Epithelial cell of proximal tubule (primary cell): ENCODE measurements around the gene RNF111. TPM values are rescaled to one million over a fixed set of nuclear protein-coding genes. Genes with fewer than 3 reads are reported as not detected.

Experiments used
- DNase-seq: peaks from one replicate; pipeline ENCODE4 v3.0.0-alpha.2; 2011; ENCODE audit warnings: low read depth
- H3K4me3 ChIP-seq: 2 replicates; pipeline ENCODE4 v1.5.1; 2011; ENCODE audit warnings: low read depth, mild to moderate bottlenecking, low read length
- CTCF ChIP-seq: conservative IDR thresholded peaks from 2 replicates; pipeline ENCODE4 v1.5.1; 2012; ENCODE audit warnings: low read depth, mild to moderate bottlenecking, low read length
- total RNA-seq: library from RNA; depleted of rRNA; stranded (reverse); fragments of >200 nt; gene quantifications from 2 replicates; pipeline ENCODE4 v1.2.3, GENCODE V29; 2015

The RNF111 gene
- total RNA-seq, 1 donor from 2014 or later: 8.5 TPM

GRCh38 chr15:59001946-59002345 lies 14.5 kb downstream of the RNF111 start:
- no peak overlapping the region for H3K4me3 ChIP-seq
- DNase-seq: no peak
- TF ChIP-seq CTCF: no peak

- no peak overlapping the region for H3K4me3 ChIP-seq
- no peak for DNase-seq
- no peak for TF ChIP-seq CTCF
Measured at GRCh38 chr15:59002418-59002859, 15.0 kb downstream of the RNF111 start.

GRCh38 chr15:59005579-59005978 lies 18.1 kb downstream of the RNF111 start:
- DNase-seq: no peak
- TF ChIP-seq CTCF: no peak
- no peak overlapping the region for H3K4me3 ChIP-seq

DNA sequence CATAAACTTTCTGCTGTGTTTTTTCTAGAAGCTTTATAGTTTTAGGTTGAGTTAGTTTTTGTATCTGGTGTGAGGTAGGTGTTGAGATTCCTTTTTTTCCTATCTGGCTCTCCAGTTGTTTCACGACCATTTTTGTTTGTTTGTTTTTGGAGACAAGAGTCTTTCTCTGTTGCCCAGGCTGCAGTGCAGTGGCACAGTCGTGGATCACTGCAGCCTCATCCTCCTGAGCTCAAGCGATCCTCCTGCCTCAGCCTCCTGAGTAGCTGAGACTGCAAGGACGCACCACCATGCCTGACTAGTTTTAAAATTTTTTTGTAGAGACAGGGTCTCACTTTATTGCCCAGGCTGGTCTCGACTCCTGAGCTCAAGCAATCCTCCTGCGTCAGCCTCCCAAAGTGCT lies 20.6 kb downstream of the RNF111 start:
- no peak for DNase-seq
- TF ChIP-seq CTCF: no peak
- no peak overlapping the region for H3K4me3 ChIP-seq

- no peak for DNase-seq
- no peak overlapping the region for H3K4me3 ChIP-seq
- no peak for TF ChIP-seq CTCF
Measured at GRCh38 chr15:59011262-59011952, 23.9 kb downstream of the RNF111 start.

DNA sequence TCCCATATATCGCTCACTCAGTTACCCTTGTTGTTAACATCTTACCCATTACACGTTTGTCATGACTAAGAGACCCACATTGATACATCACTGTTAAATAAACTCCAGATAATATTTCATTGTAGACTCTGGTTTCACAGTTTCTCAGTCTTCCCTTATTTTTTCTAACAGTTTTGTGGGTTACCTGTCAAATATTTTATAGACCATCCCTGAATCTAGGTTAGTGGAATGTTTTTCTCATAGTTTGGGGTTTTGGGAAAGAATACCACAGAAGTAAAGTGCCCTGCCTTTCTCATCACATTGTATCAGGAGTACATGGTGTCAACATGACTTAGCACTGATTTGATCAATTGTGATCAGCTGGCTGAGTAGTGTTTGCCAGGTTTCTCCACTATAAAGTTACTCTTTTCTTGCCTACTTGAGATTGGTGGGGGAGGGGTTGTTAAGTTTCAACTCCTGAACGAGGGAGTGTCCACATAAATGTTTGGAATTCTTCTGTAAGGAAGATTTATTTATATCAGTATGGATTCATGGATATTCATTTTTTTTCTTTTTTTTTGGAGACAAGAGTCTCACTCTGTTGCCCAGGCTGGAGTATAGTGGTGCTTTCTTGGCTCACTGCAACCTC lies 25.9 kb downstream of the RNF111 start:
- TF ChIP-seq CTCF: no peak
- DNase-seq: no peak

GRCh38 chr15:59014068-59014467 lies 26.6 kb downstream of the RNF111 start:
- H3K4me3 ChIP-seq: no peak overlapping the region
- no peak for DNase-seq
- no peak for TF ChIP-seq CTCF

More for the DNA sequence above, 25.9 kb downstream of the RNF111 start:
- no peak overlapping the region for H3K4me3 ChIP-seq
